Activated CD4-positive, alpha-beta memory T cell treated with anti-CD3 and anti-CD28 coated beads for 36 hours (primary cell): ENCODE measurements around the gene INPP5J. TPM values are rescaled to one million over a fixed set of nuclear protein-coding genes. Genes with fewer than 3 reads are reported as not detected.
A peak's percentile ranks its signal among the peaks of the same experiment; 100 is the strongest.
"Not testable (repeated sequence)": the region's sequence is repeated elsewhere in the genome, so short reads cannot be mapped to it uniquely, and the experiment has no call there.

ENCODE experiments used
- CTCF ChIA-PET: fragments of 350-600 bp; sonication (Branson Sonifier 250); formaldehyde crosslinking; loops from one replicate; lab custom pipeline; 2021; ENCODE audit warnings: antibody characterized with exemption, inconsistent platforms; lab: Charles Lee
- POLR2A ChIA-PET: fragments of 350-600 bp; sonication (Branson Sonifier 250); formaldehyde crosslinking; loops from one replicate; lab custom pipeline; 2021; ENCODE audit warnings: antibody characterized with exemption; lab: Charles Lee
- DNase-seq: peaks from one replicate; pipeline ENCODE4 v3.0.0-alpha.2; 2020
- H3K27ac Mint-ChIP-seq: one replicate; pipeline ENCODE4 v1.8.0; 2021; ENCODE audit warnings: mixed read lengths
- H3K27me3 Mint-ChIP-seq: one replicate; pipeline ENCODE4 v1.8.0; 2021; ENCODE audit warnings: mixed read lengths
- H3K36me3 Mint-ChIP-seq: one replicate; pipeline ENCODE4 v1.8.0; 2021; ENCODE audit warnings: mixed read lengths
- H3K4me1 Mint-ChIP-seq: one replicate; pipeline ENCODE4 v1.8.0; 2021; ENCODE audit warnings: low read depth, mixed read lengths
- H3K4me3 Mint-ChIP-seq: one replicate; pipeline ENCODE4 v1.8.0; 2021; ENCODE audit warnings: mild to moderate bottlenecking, mixed read lengths
- H3K9me3 Mint-ChIP-seq: one replicate; pipeline ENCODE4 v1.8.0; 2021; ENCODE audit warnings: mixed read lengths
- intact Hi-C: fragments of 100-400 bp; cut with micrococcal nuclease; formaldehyde crosslinking; loops from one replicate; pipeline ENCODE4 v1.15.1; 2023
- total RNA-seq, 2 experiments: library from RNA; stranded (reverse); gene quantifications; one replicate each; pipeline ENCODE4 v1.2.3, GENCODE V29; 2021

INPP5J gene
- total RNA-seq, 2 experiments from 2014 or later: 0.14 TPM; not detected in 1

DNA sequence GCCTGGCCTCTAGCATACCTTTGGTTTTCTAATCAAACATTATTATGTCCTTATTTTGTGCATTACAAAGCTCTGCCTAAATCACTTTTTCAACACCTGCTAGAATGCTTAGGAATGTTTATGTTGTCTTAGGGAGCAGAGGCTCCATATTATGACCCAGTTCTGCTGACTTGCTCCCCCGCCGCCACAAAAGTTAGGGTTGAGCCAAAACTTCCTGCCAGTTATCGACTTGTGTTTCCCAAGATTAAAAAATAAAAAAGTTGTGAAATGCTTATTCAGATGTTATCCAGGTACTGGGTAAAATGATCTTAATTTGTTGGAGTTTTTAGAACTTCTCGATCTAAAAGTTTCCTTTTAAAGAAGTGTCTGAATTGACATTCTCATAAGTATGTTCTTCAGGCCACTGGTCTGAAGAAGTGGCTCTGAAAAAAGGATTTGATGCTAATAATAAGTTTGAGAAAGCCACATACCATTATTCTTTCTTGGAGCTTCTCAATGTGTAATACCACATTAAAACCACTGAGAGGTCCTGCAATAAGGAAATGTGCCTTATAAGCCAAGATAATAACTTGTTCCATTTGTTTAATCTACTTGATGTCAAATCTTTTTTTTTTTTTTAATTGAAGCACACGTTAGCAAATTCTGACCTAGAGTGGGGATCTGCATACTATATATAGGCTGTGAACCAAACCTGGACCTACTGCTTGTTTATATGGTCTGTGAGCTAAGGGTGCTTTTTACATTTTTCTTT is 39.4 kb downstream of the INPP5J start:
- ChIA-PET CTCF (interaction anchor here (1.0 to 2.0 kb wide), 5 partner anchors 11 to 151 kb away, joined by 3 to 5 read pairs (median 3); partner anchors contain the start of gene SELENOM), POLR2A (no interaction called here)
- intact Hi-C loops: loop anchor here (5.0 kb wide), 1 partner anchor 130 kb away; the partner anchor contains the start of gene PIK3IP1
- no peaks in the 10 kb centered on the region for H3K27me3 Mint-ChIP-seq
- H3K4me1 Mint-ChIP-seq: peaks cover 40% of the 10 kb centered on the region
- peak overlapping the region; percentile 54 for H3K27ac Mint-ChIP-seq
- peaks cover 15% of the 10 kb centered on the region for H3K36me3 Mint-ChIP-seq
- H3K9me3 Mint-ChIP-seq: no peaks in the 10 kb centered on the region
- no peak overlapping the region for H3K4me3 Mint-ChIP-seq
- no peak for DNase-seq

DNA sequence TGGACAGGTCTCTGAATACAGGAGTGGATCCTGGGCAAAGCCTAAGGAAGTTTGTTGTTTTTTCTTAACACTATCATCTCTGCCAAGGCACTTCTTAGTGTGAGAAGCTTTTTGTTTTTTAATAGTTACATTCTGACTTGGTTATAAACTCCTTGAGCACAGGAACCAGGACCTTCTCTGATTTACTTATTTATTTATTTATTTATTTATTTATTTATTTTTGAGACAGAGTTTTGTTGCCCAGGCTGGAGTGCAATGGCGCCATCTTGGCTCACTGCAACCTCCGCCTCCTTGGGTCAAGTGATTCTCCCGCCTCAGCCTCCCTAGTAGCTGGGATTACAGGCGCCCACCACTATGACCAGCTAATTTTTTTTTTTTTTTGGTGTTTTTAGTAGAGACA is 48.2 kb downstream of the INPP5J start:
- no peaks in the 10 kb centered on the region for H3K27me3 Mint-ChIP-seq
- H3K9me3 Mint-ChIP-seq: no peaks in the 10 kb centered on the region
- H3K4me1 Mint-ChIP-seq: peaks cover 42% of the 10 kb centered on the region
- H3K4me3 Mint-ChIP-seq: no peak overlapping the region
- no peak overlapping the region for H3K27ac Mint-ChIP-seq
- DNase-seq: no peak
- peaks cover 12% of the 10 kb centered on the region for H3K36me3 Mint-ChIP-seq
- ChIA-PET CTCF (interaction anchor here (0.6 to 1.5 kb wide), 3 partner anchors 9 to 50 kb away, joined by 3 read pairs; no protein-coding TSS in a partner anchor), POLR2A (interaction anchor here (0.5 kb wide), 1 partner anchor 31 kb away, joined by 4 read pairs; no protein-coding TSS in a partner anchor)
- intact Hi-C loops: loop anchor here (5.0 kb wide), 1 partner anchor 64 kb away; the partner anchor contains the start of gene SELENOM

GRCh38 chr22:31171734-31172133 is 49.0 kb downstream of the INPP5J start:
- H3K27ac Mint-ChIP-seq, DNase-seq, H3K4me3 Mint-ChIP-seq, H3K27me3 Mint-ChIP-seq, H3K9me3 Mint-ChIP-seq, POLR2A ChIA-PET: not testable (repeated sequence)
- CTCF ChIA-PET: interaction anchor here (0.6 kb wide), 1 partner anchor 50 kb away, joined by 3 read pairs; no protein-coding TSS in a partner anchor
- Mint-ChIP-seq H3K36me3 (peaks cover 11% of the 10 kb centered on the region), H3K4me1 (peaks cover 39% of the 10 kb centered on the region)
- intact Hi-C loops: loop anchor here (5.0 kb wide), 1 partner anchor 64 kb away; the partner anchor contains the start of gene SELENOM

DNA sequence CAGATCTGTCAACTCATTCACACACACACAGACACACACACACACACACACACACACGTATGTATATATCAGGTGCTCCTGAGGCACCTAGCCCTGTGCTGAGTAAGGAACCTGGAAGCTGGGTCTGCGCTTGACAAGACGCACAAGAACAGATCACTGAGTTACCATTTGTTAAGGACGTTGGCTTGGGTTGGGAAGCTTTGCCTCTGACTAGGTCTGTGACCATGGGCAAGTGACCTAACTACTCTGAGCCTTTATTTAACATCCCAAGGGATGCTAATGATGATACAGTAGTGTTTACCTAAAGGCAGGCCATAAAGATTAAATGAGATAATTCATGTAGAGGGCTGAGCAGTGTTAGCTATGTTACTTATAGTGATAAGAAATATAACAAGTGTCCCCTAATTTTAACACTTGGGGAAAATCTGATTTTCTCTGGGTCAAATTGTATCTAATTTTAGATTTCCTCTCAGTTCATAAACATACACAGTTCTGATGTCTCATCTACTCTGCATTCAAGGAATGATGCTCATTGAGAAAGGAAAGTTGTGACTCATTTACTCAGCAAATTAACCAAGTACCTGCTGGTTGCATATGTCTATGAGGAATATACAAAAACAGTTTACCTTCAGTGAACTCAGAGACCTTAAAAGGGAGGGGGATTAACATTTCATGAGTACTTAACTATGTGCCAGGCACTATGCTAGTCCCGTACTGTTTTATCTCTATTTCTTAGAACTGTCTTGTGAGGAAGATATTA is 50.8 kb downstream of the INPP5J start:
- ChIA-PET CTCF (interaction anchor here (0.6 to 1.4 kb wide), 4 partner anchors 12 to 100 kb away, joined by 3 to 6 read pairs (median 3); partner anchors contain the start of genes LIMK2 and RNF185), POLR2A (interaction anchor here (1.0 to 1.1 kb wide), 2 partner anchors 15 to 91 kb away, joined by 3 read pairs; no protein-coding TSS in a partner anchor)
- H3K36me3 Mint-ChIP-seq: peaks cover 6% of the 10 kb centered on the region
- DNase-seq: peak; percentile 13
- no peaks in the 10 kb centered on the region for H3K27me3 Mint-ChIP-seq
- intact Hi-C loops: loop anchor here (1.0 to 5.0 kb wide), 2 partner anchors 13 to 66 kb away; partner anchors contain the start of genes RNF185 and SELENOM
- H3K27ac Mint-ChIP-seq: peak overlapping the region; percentile 88
- no peaks in the 10 kb centered on the region for H3K9me3 Mint-ChIP-seq
- peak overlapping the region; percentile 17 for H3K4me3 Mint-ChIP-seq
- H3K4me1 Mint-ChIP-seq: peaks cover 28% of the 10 kb centered on the region

DNA sequence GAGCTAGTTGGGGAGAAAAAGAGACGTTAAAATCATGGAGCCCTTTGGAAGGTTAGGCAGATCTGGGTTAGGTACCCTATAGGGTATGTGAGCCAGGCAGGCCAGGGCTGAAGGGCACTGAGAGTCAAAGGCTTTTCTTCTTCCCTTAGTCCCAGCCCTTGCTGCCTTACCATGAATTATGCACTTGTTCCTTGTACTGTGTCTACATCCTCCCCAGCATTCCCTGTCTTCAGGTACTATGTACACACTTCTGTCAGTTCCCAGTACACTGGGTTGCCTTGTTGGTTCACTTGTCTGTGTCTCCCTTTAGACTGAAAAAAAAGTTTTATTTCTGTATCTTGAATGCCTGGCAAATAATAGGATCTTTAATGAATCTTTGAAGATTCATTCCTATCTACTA is 54.2 kb downstream of the INPP5J start:
- H3K9me3 Mint-ChIP-seq: peaks cover 2% of the 10 kb centered on the region
- no peak overlapping the region for H3K4me3 Mint-ChIP-seq
- intact Hi-C loops: no loop called here
- no peak for DNase-seq
- no peaks in the 10 kb centered on the region for H3K27me3 Mint-ChIP-seq
- POLR2A ChIA-PET: no interaction called here
- peaks cover 35% of the 10 kb centered on the region for H3K4me1 Mint-ChIP-seq
- H3K36me3 Mint-ChIP-seq: peaks cover 12% of the 10 kb centered on the region
- CTCF ChIA-PET: interaction anchor here (0.9 to 1.1 kb wide), 2 partner anchors 30 to 35 kb away, joined by 3 to 4 read pairs; no protein-coding TSS in a partner anchor
- no peak overlapping the region for H3K27ac Mint-ChIP-seq

- peaks cover 30% of the 10 kb centered on the region for H3K4me1 Mint-ChIP-seq
- H3K27me3 Mint-ChIP-seq: no peaks in the 10 kb centered on the region
- ChIA-PET POLR2A (interaction anchor here (1.0 kb wide), 1 partner anchor 10 kb away, joined by 3 read pairs; no protein-coding TSS in a partner anchor), CTCF (interaction anchor here (0.9 to 1.3 kb wide), 3 partner anchors 31 to 34 kb away, joined by 3 to 5 read pairs (median 4); partner anchors contain the start of gene LIMK2)
- H3K4me3 Mint-ChIP-seq: no peak overlapping the region
- DNase-seq: no peak
- peaks cover 12% of the 10 kb centered on the region for H3K36me3 Mint-ChIP-seq
- intact Hi-C loops: no loop called here
- H3K27ac Mint-ChIP-seq: no peak overlapping the region
- H3K9me3 Mint-ChIP-seq: peaks cover 2% of the 10 kb centered on the region
These were observed 54.8 kb downstream of the INPP5J start for GRCh38 chr22:31177420-31178162.

- H3K4me1 Mint-ChIP-seq: peaks cover 17% of the 10 kb centered on the region
- peaks cover 10% of the 10 kb centered on the region for H3K36me3 Mint-ChIP-seq
- no peak for DNase-seq
- H3K4me3 Mint-ChIP-seq: no peak overlapping the region
- intact Hi-C loops: no loop called here
- peak overlapping the region; percentile 4 for H3K27ac Mint-ChIP-seq
- H3K9me3 Mint-ChIP-seq: peaks cover 2% of the 10 kb centered on the region
- POLR2A ChIA-PET: interaction anchor here (0.6 to 1.0 kb wide), 2 partner anchors 9 to 15 kb away, joined by 3 to 4 read pairs; no protein-coding TSS in a partner anchor
- no peaks in the 10 kb centered on the region for H3K27me3 Mint-ChIP-seq
- CTCF ChIA-PET: interaction anchor here (0.9 to 1.3 kb wide), 2 partner anchors 10 to 33 kb away, joined by 3 to 5 read pairs; partner anchors contain the start of gene LIMK2
These were observed 56.1 kb downstream of the INPP5J start for GRCh38 chr22:31178859-31179258.

DNA sequence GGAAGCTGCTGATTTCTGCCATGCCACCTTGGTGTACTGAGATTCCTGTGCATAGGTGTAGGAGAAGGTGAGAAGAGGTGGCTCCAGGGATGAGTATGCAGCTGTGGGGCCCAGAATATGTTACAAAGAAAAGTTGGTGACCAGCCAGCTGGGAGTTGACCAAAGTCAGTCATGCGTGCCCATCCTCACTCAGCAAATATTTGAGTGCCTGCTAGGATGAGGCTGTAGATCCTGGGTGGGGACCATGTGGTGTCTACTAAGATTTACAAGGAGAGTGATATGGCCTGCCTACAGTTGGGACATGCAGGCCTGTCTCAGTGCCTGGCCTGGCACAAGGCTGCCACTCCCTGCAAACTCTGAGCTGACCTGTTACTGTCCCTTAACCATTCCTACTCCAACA is 56.6 kb downstream of the INPP5J start:
- Mint-ChIP-seq H3K4me1 (peaks cover 15% of the 10 kb centered on the region), H3K9me3 (peaks cover 2% of the 10 kb centered on the region), H3K36me3 (peaks cover 10% of the 10 kb centered on the region), H3K4me3 (no peak overlapping the region), H3K27ac (no peak overlapping the region), H3K27me3 (no peaks in the 10 kb centered on the region)
- DNase-seq: peak; percentile 13
- intact Hi-C loops: no loop called here
- CTCF ChIA-PET: interaction anchor here (0.9 to 1.3 kb wide), 3 partner anchors 9 to 33 kb away, joined by 3 to 5 read pairs (median 3); partner anchors contain the start of gene LIMK2
- POLR2A ChIA-PET: interaction anchor here (0.5 kb wide), 1 partner anchor 72 kb away, joined by 7 read pairs; no protein-coding TSS in a partner anchor

- ChIA-PET POLR2A (no interaction called here), CTCF (no interaction called here)
- DNase-seq: no peak
- Mint-ChIP-seq H3K36me3 (peaks cover 16% of the 10 kb centered on the region), H3K27me3 (no peaks in the 10 kb centered on the region), H3K9me3 (peaks cover 2% of the 10 kb centered on the region), H3K27ac (no peak overlapping the region), H3K4me3 (no peak overlapping the region), H3K4me1 (peaks cover 9% of the 10 kb centered on the region)
- intact Hi-C loops: no loop called here
These were observed 61.2 kb downstream of the INPP5J start for GRCh38 chr22:31184015-31184414.
